A549 (cell line): Measurements from ENCODE around the gene TOGARAM2. TPM values are rescaled to one million over a fixed set of nuclear protein-coding genes. Genes with fewer than 3 reads are reported as not detected.

Experiments
- ATAC-seq, 2 experiments: fragments of 200-7000 bp in 1 of 2; fragments of >200 bp in 1 of 2; cut with Nextera tagmentation in 1 of 2; cut with Tn5 transposase in 1 of 2; 3 replicates each; pipeline versions ENCODE4 v1.8.0 to v1.9.1; 2018 to 2020; ENCODE audit warnings: mild to moderate bottlenecking in 1 of 2, moderate library complexity in 1 of 2
- CTCF ChIA-PET: fragments of 300-600 bp; sonication (Branson Sonifier 250); formaldehyde crosslinking; extraction: SDS; loops from one replicate; lab custom pipeline; 2021; ENCODE audit warnings: antibody characterized with exemption, inconsistent platforms; lab: Yijun Ruan, JAX
- POLR2A ChIA-PET: fragments of 350-600 bp; formaldehyde crosslinking; extraction: SDS; loops from one replicate; lab custom pipeline; 2021; ENCODE audit warnings: antibody characterized with exemption, inconsistent platforms; lab: Yijun Ruan, JAX
- DNase-seq, 2 experiments: peaks; one replicate each; pipeline versions ENCODE4 v3.0.0 to v3.0.0-alpha.2; 2011 to 2016; ENCODE audit warnings: low read depth in 1 of 2, low spot score in 1 of 2
- FAIRE-seq: peaks from 2 replicates; lab custom pipeline; 2011; peaks lifted over from hg19 to GRCh38; lab: Jason Lieb, UNC
- H3K27ac ChIP-seq, 2 experiments: fragments of >200 bp; sonication (Bioruptor Twin); formaldehyde crosslinking; 3 replicates each; pipeline ENCODE4 v1.5.1; 2016 to 2017
- H3K4me1 ChIP-seq: fragments of >200 bp; sonication (Bioruptor Twin); formaldehyde crosslinking; 3 replicates; pipeline ENCODE4 v1.6.1; 2016
- H3K4me2 ChIP-seq: fragments of >200 bp; sonication (Bioruptor Twin); formaldehyde crosslinking; 3 replicates; pipeline ENCODE4 v1.6.1; 2016
- H3K4me3 ChIP-seq: fragments of >200 bp; sonication (Bioruptor Twin); formaldehyde crosslinking; 3 replicates; pipeline ENCODE4 v1.5.1; 2016
- H3K9me3 ChIP-seq: fragments of >200 bp; sonication (Bioruptor Twin); formaldehyde crosslinking; 3 replicates; pipeline ENCODE4 v1.6.1; 2016
- CBX2 ChIP-seq: fragments of 200-600 bp; sonication (generic); IDR thresholded peaks from 2 replicates; pipeline ENCODE4 v1.6.1; 2016; ENCODE audit warnings: low read depth, mild to moderate bottlenecking, borderline replicate concordance
- CEBPB ChIP-seq, 2 experiments: fragments of >200 bp in 1 of 2; sonication (Bioruptor Twin) in 1 of 2; formaldehyde crosslinking in 1 of 2; IDR thresholded peaks; 2 replicates each; pipeline ENCODE4 v1.6.1; 2012 to 2016
- EP300 ChIP-seq, 2 experiments: fragments of >200 bp; sonication (Bioruptor Twin); formaldehyde crosslinking; IDR thresholded peaks; 2 replicates in 1 of 2; 3 replicates in 1 of 2; pipeline ENCODE4 v1.6.1; 2016 to 2017
- FOSB ChIP-seq: fragments of 250-450 bp; sonication (Bioruptor Pico); IDR thresholded peaks from 2 replicates; pipeline ENCODE4 v1.5.0; 2020; ENCODE audit warnings: mild to moderate bottlenecking, moderate library complexity
- HEYL ChIP-seq: fragments of 250-450 bp; sonication (Bioruptor Pico); IDR thresholded peaks from 2 replicates; pipeline ENCODE4 v1.8.0; 2021; ENCODE audit warnings: mild to moderate bottlenecking, moderate library complexity
- HOXB5 ChIP-seq: fragments of 250-450 bp; sonication (Bioruptor Pico); IDR thresholded peaks from 2 replicates; pipeline ENCODE4 v1.5.0; 2020; ENCODE audit warnings: mild to moderate bottlenecking, moderate library complexity
- KDM1A ChIP-seq: fragments of 200-600 bp; sonication (generic); IDR thresholded peaks from 2 replicates; pipeline ENCODE4 v1.6.1; 2016; ENCODE audit warnings: low read depth, mild to moderate bottlenecking
- KDM5A ChIP-seq: fragments of 200-600 bp; sonication (generic); IDR thresholded peaks from 2 replicates; pipeline ENCODE4 v1.6.1; 2016; ENCODE audit warnings: antibody characterized with exemption, mild to moderate bottlenecking
- MAFK ChIP-seq: fragments of 450-650 bp; IDR thresholded peaks from 2 replicates; pipeline ENCODE4 v1.6.1; 2014; ENCODE audit not compliant: partially characterized antibody
- MAZ ChIP-seq: fragments of 150-350 bp; IDR thresholded peaks from 2 replicates; pipeline ENCODE4 v1.6.1; 2014; ENCODE audit warnings: antibody characterized with exemption, low read depth, low read length, borderline replicate concordance
- NFE2L2 ChIP-seq: fragments of 150-350 bp; conservative IDR thresholded peaks from 2 replicates; pipeline ENCODE4 v1.6.1; 2014; ENCODE audit warnings: low read length
- NPAS2 ChIP-seq: fragments of 250-450 bp; sonication (Bioruptor Pico); IDR thresholded peaks from 2 replicates; pipeline ENCODE4 v1.8.0; 2022; ENCODE audit warnings: mild to moderate bottlenecking, moderate library complexity, borderline replicate concordance
- NR3C1 ChIP-seq: fragments of >200 bp; sonication (Bioruptor Twin); formaldehyde crosslinking; IDR thresholded peaks from 3 replicates; pipeline ENCODE4 v1.6.1; 2017
- POLR2A ChIP-seq: IDR thresholded peaks from 2 replicates; pipeline ENCODE4 v1.6.1; 2012; ENCODE audit warnings: mild to moderate bottlenecking, low read length
- POLR2AphosphoS2 ChIP-seq: conservative IDR thresholded peaks from 2 replicates; pipeline ENCODE4 v1.6.1; 2012; ENCODE audit warnings: low read length, improper control_type of control experiment, inconsistent platforms
- RAD21 ChIP-seq, 2 experiments: fragments of >200 bp in 1 of 2; sonication (Bioruptor Twin) in 1 of 2; formaldehyde crosslinking in 1 of 2; IDR thresholded peaks in 1 of 2; conservative IDR thresholded peaks in 1 of 2; 2 replicates in 1 of 2; 3 replicates in 1 of 2; pipeline ENCODE4 v1.6.1; 2012 to 2018; ENCODE audit warnings: inconsistent platforms in 1 of 2
- RARB ChIP-seq: fragments of 250-450 bp; sonication (Bioruptor Pico); IDR thresholded peaks from 2 replicates; pipeline ENCODE4 v1.8.0; 2021; ENCODE audit warnings: mild to moderate bottlenecking, moderate library complexity
- RCOR1 ChIP-seq: fragments of 150-350 bp; IDR thresholded peaks from 2 replicates; pipeline ENCODE4 v1.6.1; 2014; ENCODE audit warnings: antibody characterized with exemption, low read length, low read depth
- RFX5 ChIP-seq: fragments of 450-650 bp; IDR thresholded peaks from 2 replicates; pipeline ENCODE4 v1.7.1; 2014; ENCODE audit warnings: antibody characterized with exemption, mild to moderate bottlenecking, moderate library complexity
- TFCP2L1 ChIP-seq: fragments of 250-450 bp; sonication (Bioruptor Pico); IDR thresholded peaks from 2 replicates; pipeline ENCODE4 v1.5.0; 2021; ENCODE audit warnings: mild to moderate bottlenecking
- ZC3H11A ChIP-seq: fragments of 450-650 bp; IDR thresholded peaks from 2 replicates; pipeline ENCODE4 v1.6.1; 2014; ENCODE audit warnings: antibody characterized with exemption, mild to moderate bottlenecking
- ZFP36 ChIP-seq: fragments of 450-650 bp; IDR thresholded peaks from 2 replicates; pipeline ENCODE4 v1.6.1; 2014; ENCODE audit warnings: borderline replicate concordance; ENCODE audit not compliant: partially characterized antibody
- ZNF302 ChIP-seq: fragments of 250-450 bp; sonication (Bioruptor Pico); IDR thresholded peaks from 2 replicates; pipeline ENCODE4 v1.9.0; 2021; ENCODE audit warnings: inconsistent platforms, mild to moderate bottlenecking, moderate library complexity
- WGBS: methylation state at CpG from one replicate; pipeline ENCODE4 v1.1.6; 2017; ENCODE audit errors: missing lambda C conversion rate; 5-methylcytosine and 5-hydroxymethylcytosine counted together
- polyA plus RNA-seq, 4 experiments: library from polyadenylated mRNA; depleted of rRNA in 3 of 4; stranded (reverse); fragments of >200 nt; fragmentation: RNase III in 1 of 4; extraction: RNeasy Plus Mini Kit Qiagen cat#74134 plus additional on column Dnase treatment in 1 of 4; gene quantifications; 2 replicates in 3 of 4; 3 replicates in 1 of 4; pipeline ENCODE4 v1.2.3, GENCODE V29; 2011 to 2017
- TF ChIP-seq, protein P1 (sequence below): fragments of 450-650 bp; IDR thresholded peaks from 2 replicates; pipeline ENCODE4 v1.6.1; 2014; ENCODE audit warnings: antibody characterized with exemption
- TF ChIP-seq, protein P2 (sequence below): fragments of >200 bp; sonication (Bioruptor Twin); formaldehyde crosslinking; IDR thresholded peaks from 3 replicates; pipeline ENCODE4 v1.6.1; 2016
- TF ChIP-seq, protein P3 (sequence below): fragments of >200 bp; sonication (Bioruptor Twin); formaldehyde crosslinking; IDR thresholded peaks from 3 replicates; pipeline ENCODE4 v1.5.1; 2016
- TF ChIP-seq, protein P4 (sequence below): fragments of >200 bp; sonication (Bioruptor Twin); formaldehyde crosslinking; IDR thresholded peaks from 2 replicates; pipeline ENCODE4 v1.6.1; 2016
- TF ChIP-seq, protein P5 (sequence below): fragments of 250-450 bp; sonication (Bioruptor Pico); IDR thresholded peaks from 2 replicates; pipeline ENCODE4 v1.5.0; 2020; ENCODE audit warnings: low read depth, mild to moderate bottlenecking, moderate library complexity
- TF ChIP-seq, protein P6 (sequence below): fragments of 250-450 bp; sonication (Bioruptor Pico); IDR thresholded peaks from 2 replicates; pipeline ENCODE4 v1.5.0; 2021; ENCODE audit warnings: mild to moderate bottlenecking, moderate library complexity, borderline replicate concordance

The TOGARAM2 gene
- polyA plus RNA-seq, 2 of the 4 experiments (the other 2 are of a cell fraction): 0.14 to 0.35 TPM

DNA sequence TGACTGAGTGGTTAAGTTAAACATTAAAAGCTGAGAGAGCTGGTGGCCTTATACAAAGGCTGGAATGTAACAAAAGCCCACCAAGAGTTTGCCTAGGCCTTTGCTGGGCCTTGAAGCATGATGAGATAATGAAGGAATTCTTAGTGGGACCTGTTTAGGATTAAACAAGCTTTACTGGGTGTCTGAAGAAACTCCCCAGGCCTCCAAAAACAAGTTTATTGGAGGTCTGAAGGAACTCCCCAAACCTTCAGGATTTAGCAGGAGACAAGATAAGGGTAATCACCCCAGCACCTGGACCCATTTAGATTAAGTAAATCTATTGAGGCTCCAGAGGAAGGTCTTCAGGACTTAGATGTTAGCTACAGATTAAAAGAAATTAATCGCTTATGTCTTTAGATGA, 74.5 kb downstream of the TOGARAM2 start:
- Histone ChIP-seq H3K4me3 (no peak overlapping the region), H3K9me3 (no peaks in the 10 kb centered on the region), H3K27ac (no peak overlapping the region), H3K4me2 (no peak overlapping the region), H3K4me1 (no peaks in the 10 kb centered on the region)
- no peak for FAIRE-seq
- TF ChIP-seq RFX5 (no peak), MAFK (no peak), RAD21 (conservative IDR thresholded peaks at IDR 0.05 in 1 of 2, IDR thresholded peaks at IDR 0.05 in 1 of 2) (no peak), RCOR1 (no peak), HEYL (CRISPR knock-in tag) (no peak), NR3C1 (no peak), ZFP36 (no peak), MAZ (no peak), KDM5A (no peak), HOXB5 (CRISPR knock-in tag) (no peak)
- TF ChIP-seq, protein P1, sequence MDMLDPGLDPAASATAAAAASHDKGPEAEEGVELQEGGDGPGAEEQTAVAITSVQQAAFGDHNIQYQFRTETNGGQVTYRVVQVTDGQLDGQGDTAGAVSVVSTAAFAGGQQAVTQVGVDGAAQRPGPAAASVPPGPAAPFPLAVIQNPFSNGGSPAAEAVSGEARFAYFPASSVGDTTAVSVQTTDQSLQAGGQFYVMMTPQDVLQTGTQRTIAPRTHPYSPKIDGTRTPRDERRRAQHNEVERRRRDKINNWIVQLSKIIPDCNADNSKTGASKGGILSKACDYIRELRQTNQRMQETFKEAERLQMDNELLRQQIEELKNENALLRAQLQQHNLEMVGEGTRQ: no peak
- TF ChIP-seq, protein P2, sequence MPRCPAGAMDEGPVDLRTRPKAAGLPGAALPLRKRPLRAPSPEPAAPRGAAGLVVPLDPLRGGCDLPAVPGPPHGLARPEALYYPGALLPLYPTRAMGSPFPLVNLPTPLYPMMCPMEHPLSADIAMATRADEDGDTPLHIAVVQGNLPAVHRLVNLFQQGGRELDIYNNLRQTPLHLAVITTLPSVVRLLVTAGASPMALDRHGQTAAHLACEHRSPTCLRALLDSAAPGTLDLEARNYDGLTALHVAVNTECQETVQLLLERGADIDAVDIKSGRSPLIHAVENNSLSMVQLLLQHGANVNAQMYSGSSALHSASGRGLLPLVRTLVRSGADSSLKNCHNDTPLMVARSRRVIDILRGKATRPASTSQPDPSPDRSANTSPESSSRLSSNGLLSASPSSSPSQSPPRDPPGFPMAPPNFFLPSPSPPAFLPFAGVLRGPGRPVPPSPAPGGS: no peak
- TF ChIP-seq, protein P3, sequence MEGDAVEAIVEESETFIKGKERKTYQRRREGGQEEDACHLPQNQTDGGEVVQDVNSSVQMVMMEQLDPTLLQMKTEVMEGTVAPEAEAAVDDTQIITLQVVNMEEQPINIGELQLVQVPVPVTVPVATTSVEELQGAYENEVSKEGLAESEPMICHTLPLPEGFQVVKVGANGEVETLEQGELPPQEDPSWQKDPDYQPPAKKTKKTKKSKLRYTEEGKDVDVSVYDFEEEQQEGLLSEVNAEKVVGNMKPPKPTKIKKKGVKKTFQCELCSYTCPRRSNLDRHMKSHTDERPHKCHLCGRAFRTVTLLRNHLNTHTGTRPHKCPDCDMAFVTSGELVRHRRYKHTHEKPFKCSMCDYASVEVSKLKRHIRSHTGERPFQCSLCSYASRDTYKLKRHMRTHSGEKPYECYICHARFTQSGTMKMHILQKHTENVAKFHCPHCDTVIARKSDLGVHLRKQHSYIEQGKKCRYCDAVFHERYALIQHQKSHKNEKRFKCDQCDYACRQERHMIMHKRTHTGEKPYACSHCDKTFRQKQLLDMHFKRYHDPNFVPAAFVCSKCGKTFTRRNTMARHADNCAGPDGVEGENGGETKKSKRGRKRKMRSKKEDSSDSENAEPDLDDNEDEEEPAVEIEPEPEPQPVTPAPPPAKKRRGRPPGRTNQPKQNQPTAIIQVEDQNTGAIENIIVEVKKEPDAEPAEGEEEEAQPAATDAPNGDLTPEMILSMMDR: no peak
- ChIA-PET POLR2A (no interaction called here), CTCF (no interaction called here)
- ATAC-seq: no peak
- no peak for DNase-seq
- 91% methylated on average over 1 of the region's 1 CpG for WGBS

DNA sequence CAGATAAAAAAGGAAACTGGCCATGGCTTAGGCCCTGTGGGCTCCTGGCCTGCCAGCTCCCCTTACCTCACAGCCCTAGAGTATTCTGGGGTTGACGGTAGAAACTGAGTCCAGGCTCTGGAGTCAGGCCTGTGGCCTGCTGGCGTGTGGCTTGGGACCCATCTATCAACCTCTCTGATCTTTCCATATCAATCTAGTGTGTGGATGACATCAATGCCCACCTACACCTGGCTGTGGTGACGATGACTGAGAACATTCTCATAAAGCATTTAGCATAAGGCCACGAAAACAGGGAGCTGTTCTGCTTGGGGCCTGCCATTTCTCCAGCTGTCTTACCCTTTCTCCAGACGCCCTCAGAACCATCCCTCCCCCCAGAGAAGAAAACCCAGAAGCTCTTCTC, 75.4 kb downstream of the TOGARAM2 start:
- 84% methylated on average over 5 of the region's 5 CpGs for WGBS
- no peak for ATAC-seq
- H3K9me3 ChIP-seq: no peaks in the 10 kb centered on the region
- H3K4me1 ChIP-seq: no peaks in the 10 kb centered on the region
- H3K4me3 ChIP-seq: no peak overlapping the region
- no peak for DNase-seq
- no peak overlapping the region for H3K27ac ChIP-seq
- TF ChIP-seq ZNF302: no peak
- no peak for TF ChIP-seq CBX2
- TF ChIP-seq, protein P4, sequence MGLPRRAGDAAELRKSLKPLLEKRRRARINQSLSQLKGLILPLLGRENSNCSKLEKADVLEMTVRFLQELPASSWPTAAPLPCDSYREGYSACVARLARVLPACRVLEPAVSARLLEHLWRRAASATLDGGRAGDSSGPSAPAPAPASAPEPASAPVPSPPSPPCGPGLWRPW: no peak
- no peak for TF ChIP-seq EP300 (IDR thresholded peaks at IDR 0.05)
- TF ChIP-seq ZC3H11A: no peak
- no peak for TF ChIP-seq RARB
- TF ChIP-seq CEBPB (IDR thresholded peaks at IDR 0.05): no peak
- TF ChIP-seq, protein P5, sequence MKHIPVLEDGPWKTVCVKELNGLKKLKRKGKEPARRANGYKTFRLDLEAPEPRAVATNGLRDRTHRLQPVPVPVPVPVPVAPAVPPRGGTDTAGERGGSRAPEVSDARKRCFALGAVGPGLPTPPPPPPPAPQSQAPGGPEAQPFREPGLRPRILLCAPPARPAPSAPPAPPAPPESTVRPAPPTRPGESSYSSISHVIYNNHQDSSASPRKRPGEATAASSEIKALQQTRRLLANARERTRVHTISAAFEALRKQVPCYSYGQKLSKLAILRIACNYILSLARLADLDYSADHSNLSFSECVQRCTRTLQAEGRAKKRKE (CRISPR knock-in tag): no peak
- no peak for TF ChIP-seq KDM1A
- TF ChIP-seq ZFP36: no peak
- TF ChIP-seq, protein P6, sequence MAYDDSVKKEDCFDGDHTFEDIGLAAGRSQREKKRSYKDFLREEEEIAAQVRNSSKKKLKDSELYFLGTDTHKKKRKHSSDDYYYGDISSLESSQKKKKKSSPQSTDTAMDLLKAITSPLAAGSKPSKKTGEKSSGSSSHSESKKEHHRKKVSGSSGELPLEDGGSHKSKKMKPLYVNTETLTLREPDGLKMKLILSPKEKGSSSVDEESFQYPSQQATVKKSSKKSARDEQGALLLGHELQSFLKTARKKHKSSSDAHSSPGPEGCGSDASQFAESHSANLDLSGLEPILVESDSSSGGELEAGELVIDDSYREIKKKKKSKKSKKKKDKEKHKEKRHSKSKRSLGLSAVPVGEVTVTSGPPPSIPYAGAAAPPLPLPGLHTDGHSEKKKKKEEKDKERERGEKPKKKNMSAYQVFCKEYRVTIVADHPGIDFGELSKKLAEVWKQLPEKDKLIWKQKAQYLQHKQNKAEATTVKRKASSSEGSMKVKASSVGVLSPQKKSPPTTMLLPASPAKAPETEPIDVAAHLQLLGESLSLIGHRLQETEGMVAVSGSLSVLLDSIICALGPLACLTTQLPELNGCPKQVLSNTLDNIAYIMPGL: no peak
- TF ChIP-seq, protein P1: no peak
- no peak for TF ChIP-seq NPAS2
- no peak for TF ChIP-seq TFCP2L1 (CRISPR knock-in tag)
- no peak for TF ChIP-seq NFE2L2
- no peak for TF ChIP-seq NR3C1
- TF ChIP-seq POLR2AphosphoS2: no peak
- TF ChIP-seq FOSB (CRISPR knock-in tag): no peak
- no peak for TF ChIP-seq POLR2A
- no peak overlapping the region for H3K4me2 ChIP-seq
- POLR2A ChIA-PET: no interaction called here
- no peak for FAIRE-seq
- CTCF ChIA-PET: no interaction called here
